ENCODE data around the gene SLC2A2. TPM values are rescaled to one million over a fixed set of nuclear protein-coding genes. Genes with fewer than 3 reads are reported as not detected.
"Not testable (repeated sequence)": the region's sequence is repeated elsewhere in the genome, so short reads cannot be mapped to it uniquely, and the experiment has no call there.

Gene SLC2A2
- total RNA-seq, 1 experiment from 2014 or later = 0.05 TPM

DNA sequence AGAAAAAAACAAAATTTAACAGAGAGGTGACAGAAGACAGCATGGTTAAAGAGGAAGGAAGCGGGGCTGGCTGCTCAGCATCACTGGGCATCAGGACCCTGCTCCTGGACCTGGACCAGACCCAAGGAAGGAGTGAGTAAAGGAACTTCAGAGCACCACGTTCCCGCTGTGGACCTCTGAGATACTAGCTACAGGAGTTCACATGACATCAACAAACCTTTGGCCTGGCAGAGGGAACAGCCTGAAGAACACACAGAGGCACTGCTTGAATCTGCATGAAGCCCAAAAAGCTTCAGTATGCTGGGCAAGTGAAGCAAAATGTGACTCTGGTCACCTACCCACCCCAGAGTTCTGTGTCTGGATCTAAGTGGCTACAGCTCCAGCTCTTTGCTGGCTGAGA lies 38.1 kb downstream of the SLC2A2 start:
- no peak for DNase-seq (ENCODE audit: low spot score)

GRCh38 chr3:170985304-170985703 lies 41.2 kb downstream of the SLC2A2 start:
- DNase-seq (ENCODE audit: low spot score) = peak; percentile 68

GRCh38 chr3:170982733-170983132 lies 43.8 kb downstream of the SLC2A2 start:
- no peak for DNase-seq (ENCODE audit: low spot score)

- no peak for DNase-seq (ENCODE audit: low spot score)
These were observed 46.1 kb downstream of the SLC2A2 start for GRCh38 chr3:170980399-170980798.

- no peak for DNase-seq (ENCODE audit: low spot score)
These were observed 48.4 kb downstream of the SLC2A2 start for GRCh38 chr3:170977949-170978745.

GRCh38 chr3:170976190-170976519 lies 50.4 kb downstream of the SLC2A2 start:
- no peak for DNase-seq (ENCODE audit: low spot score)

GRCh38 chr3:170975283-170976189 lies 51.0 kb downstream of the SLC2A2 start:
- DNase-seq (ENCODE audit: low spot score) = no peak

- peak; percentile 40 for DNase-seq (ENCODE audit: low spot score)
These were observed 51.6 kb downstream of the SLC2A2 start for GRCh38 chr3:170974872-170975271.

GRCh38 chr3:170972917-170973316 lies 53.6 kb downstream of the SLC2A2 start:
- DNase-seq (ENCODE audit: low spot score) = not testable (repeated sequence)

DNA sequence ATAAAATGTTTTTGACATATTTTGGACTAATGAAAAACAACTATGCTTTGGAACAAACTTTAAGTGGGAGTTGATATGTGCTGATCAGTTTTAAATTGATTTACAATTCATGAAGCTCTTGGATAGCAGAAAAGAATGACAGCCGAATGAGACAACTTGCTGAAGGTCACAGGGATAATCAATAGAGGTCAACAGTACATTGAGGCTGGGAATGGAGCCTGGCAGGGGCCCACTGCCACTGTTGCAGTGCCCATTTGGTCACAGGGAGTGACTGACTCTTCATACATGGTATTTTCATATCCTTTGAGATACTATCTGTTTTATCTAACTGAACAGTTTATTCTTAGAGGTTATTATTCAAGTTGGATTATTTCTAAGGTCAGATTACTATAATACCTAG lies 59.4 kb downstream of the SLC2A2 start:
- DNase-seq (ENCODE audit: low spot score) = no peak

- no peak for DNase-seq (ENCODE audit: low spot score)
These were observed 60.0 kb downstream of the SLC2A2 start for GRCh38 chr3:170966495-170966894.

DNA sequence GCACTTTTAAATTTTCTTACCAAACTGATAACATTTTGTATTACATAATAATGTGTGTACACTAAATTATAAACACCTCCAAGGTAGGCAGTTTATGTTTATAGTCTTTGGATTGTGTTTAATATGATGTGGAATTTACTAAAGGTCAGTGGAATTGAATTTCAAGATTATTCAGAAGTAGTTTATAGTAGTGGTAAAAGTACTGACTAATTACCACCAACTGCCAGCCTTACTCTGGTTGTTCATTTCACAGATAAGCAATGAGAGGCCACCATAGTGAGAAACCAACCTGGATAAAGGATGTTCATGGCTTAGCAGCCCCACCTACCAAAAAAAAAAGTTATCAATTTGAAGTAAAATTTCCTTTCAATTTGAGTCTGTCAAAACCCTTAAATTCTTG lies 64.1 kb downstream of the SLC2A2 start:
- no peak for DNase-seq (ENCODE audit: low spot score)

DNA sequence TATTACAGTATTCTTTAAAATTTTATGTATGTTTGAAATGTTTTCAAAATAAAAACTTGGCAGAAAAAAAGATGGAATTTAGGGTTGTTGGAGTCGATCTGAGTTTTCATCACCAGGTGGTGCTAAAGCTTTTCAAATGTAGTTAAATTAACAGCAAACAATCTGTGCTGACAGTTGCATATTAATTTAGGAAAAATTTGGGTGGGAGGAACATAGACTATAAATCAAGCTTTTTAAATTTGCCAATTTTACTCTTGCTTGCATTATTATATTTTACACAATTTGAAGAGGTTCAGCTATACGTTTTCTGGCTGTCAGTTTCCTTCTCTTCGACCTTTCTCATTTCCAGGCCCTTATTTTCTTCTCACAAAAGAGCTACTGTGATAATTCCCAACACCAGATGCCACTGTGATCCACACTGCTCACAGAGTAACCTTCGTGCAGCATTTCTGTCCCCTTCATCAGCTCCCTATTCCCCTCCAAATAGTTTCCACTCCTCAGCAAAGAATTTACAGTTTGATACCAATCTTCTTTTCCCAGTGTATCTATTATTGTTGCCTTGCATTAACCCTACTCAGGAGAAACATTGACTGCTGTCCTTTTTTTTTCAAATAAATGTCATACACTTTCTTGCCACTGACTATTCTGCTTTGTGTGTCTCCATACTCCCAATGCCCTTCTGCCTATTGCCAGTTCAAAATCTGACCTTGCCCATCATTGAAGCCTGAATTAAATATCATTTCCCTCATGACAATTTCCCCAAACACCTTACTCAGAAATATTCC lies 64.7 kb downstream of the SLC2A2 start:
- peak; percentile 85 for DNase-seq (ENCODE audit: low spot score)

DNA sequence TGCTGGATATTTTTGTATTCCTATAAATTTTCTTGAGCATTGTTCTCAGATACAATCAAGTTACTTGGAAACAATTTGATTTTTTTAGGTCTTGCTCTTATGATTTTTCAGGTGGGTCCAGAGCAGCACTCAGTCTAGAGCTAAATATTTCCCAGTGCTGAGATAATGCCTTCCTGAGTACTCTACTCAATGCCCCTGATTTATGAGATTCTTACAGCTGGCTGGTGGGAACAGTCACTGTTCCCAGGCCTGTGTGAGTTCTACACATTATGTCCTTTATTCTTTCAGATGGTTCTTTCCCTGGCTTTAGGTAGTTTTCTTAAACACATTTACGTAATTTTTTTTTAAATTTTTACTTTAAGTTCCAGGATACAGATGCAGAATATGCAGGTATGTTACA lies 67.1 kb downstream of the SLC2A2 start:
- no peak for DNase-seq (ENCODE audit: low spot score)

DNA sequence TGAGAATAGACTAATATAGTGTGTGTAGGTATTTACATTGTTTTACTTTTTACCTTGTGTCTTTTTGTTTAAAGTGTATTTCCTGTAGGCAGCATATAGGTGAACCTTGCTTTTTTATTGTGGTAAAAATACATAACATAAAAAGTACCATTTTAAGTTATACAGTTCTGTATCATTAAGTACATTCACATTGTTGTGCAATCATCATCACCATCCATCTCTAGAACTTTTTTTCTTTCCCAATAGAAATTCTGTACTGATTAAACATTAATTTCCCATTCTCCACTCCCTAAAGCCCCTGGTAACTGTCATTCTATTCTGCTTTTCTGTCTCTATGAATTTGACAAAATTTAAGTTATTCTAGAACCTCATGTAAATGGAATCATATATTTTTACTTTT lies 69.9 kb downstream of the SLC2A2 start:
- no peak for DNase-seq (ENCODE audit: low spot score)

GRCh38 chr3:170953736-170954135 lies 72.8 kb downstream of the SLC2A2 start:
- DNase-seq (ENCODE audit: low spot score) = no peak

DNA sequence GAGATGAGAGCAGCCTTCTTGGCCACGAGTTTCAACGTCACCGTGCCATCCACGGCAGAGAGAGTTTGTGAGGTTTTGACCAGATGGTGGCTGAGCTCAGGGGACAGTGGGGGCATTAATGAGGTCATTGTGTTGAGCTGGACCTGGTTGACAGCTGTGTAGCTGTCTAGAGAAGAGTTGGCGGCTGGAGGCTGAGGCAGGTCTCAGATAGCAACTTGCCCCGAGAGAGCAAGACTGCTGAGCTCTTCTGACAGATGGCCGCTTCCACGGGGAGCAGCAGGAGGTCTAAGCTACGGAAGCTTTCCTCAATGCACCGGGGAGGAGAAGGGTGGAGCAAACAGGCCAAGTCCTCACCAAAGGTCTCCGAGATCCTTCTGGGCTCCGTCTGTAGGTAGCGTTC lies 73.3 kb downstream of the SLC2A2 start:
- DNase-seq (ENCODE audit: low spot score) = no peak

DNA sequence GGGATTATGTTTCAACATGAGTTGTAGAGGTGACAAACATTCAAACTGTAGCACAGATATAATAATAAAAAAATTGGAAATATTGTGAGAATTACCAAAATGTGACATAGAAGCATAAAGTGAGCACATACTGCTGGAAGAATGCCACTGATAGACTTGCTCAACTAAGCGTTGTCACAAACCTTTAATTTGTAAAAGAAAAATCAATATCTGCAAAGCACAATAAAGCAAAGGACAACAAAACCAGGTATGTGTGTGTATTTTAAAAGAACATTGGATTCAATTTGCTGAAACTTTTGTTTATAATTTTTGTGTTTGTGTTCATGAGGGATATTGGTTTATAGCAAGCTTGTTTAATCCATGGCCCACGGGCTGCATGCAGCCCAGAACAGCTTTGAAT lies 77.3 kb downstream of the SLC2A2 start:
- DNase-seq (ENCODE audit: low spot score) = no peak

GRCh38 chr3:170947018-170947769 lies 79.3 kb downstream of the SLC2A2 start:
- DNase-seq (ENCODE audit: low spot score) = no peak

Measured in HT-29 (cell line).